Muscle layer of colon (tissue), 2 donors: ENCODE data around the gene LRR1.
"Not testable (repeated sequence)": the region's sequence is repeated elsewhere in the genome, so short reads cannot be mapped to it uniquely, and the experiment has no call there.

Source experiments
- H3K27ac ChIP-seq: one replicate; pipeline ENCODE4 v1.7.0; 2013; ENCODE audit warnings: low read depth, mild to moderate bottlenecking, low read length, moderate library complexity
- H3K27me3 ChIP-seq, 2 donors: one replicate each; pipeline ENCODE4 v1.7.0; 2013; ENCODE audit warnings: low read length in 2 of 2, mild to moderate bottlenecking in 2 of 2; ENCODE audit not compliant: insufficient read depth in 2 of 2, control insufficient read depth in 1 of 2
- H3K36me3 ChIP-seq: one replicate; pipeline ENCODE4 v1.7.0; 2013; ENCODE audit warnings: mild to moderate bottlenecking, low read length; ENCODE audit not compliant: insufficient read depth
- H3K4me1 ChIP-seq: one replicate; pipeline ENCODE4 v1.7.0; 2013; ENCODE audit warnings: mild to moderate bottlenecking, low read length; ENCODE audit not compliant: insufficient read depth
- H3K4me3 ChIP-seq, 2 donors: one replicate each; pipeline ENCODE4 v1.7.0; 2013; ENCODE audit warnings: low read length in 2 of 2, low read depth in 1 of 2, mild to moderate bottlenecking in 1 of 2, moderate library complexity in 1 of 2
- H3K9ac ChIP-seq: one replicate; pipeline ENCODE4 v1.7.0; 2013; ENCODE audit warnings: low read length
- H3K9me3 ChIP-seq: one replicate; pipeline ENCODE4 v1.7.0; 2013; ENCODE audit warnings: mild to moderate bottlenecking, low read length
- donor health status: abdominal sarcoma.
- donor health status: Adenocarcinoma of cecum.

LRR1 gene

GRCh38 chr14:49593016-49593415 is 5.7 kb upstream of the LRR1 start:
- H3K9ac ChIP-seq: no peak overlapping the region
- no peaks in the 10 kb centered on the region for H3K36me3 ChIP-seq
- no peak overlapping the region for H3K4me3 ChIP-seq
- H3K27ac ChIP-seq: no peak overlapping the region
- H3K9me3 ChIP-seq: no peaks in the 10 kb centered on the region
- H3K27me3 ChIP-seq: no peaks in the 10 kb centered on the region
- peaks cover 8% of the 10 kb centered on the region for H3K4me1 ChIP-seq

GRCh38 chr14:49594347-49595091 is 4.2 kb upstream of the LRR1 start:
- no peak overlapping the region for H3K9ac ChIP-seq
- H3K4me1 ChIP-seq: peaks cover 8% of the 10 kb centered on the region
- H3K36me3 ChIP-seq: no peaks in the 10 kb centered on the region
- no peak overlapping the region for H3K27ac ChIP-seq
- no peaks in the 10 kb centered on the region for H3K9me3 ChIP-seq
- no peaks in the 10 kb centered on the region for H3K27me3 ChIP-seq
- no peak overlapping the region for H3K4me3 ChIP-seq

- H3K9ac ChIP-seq: peak overlapping the region; percentile 97
- H3K4me1 ChIP-seq: peaks cover 8% of the 10 kb centered on the region
- H3K36me3 ChIP-seq: no peaks in the 10 kb centered on the region
- peak overlapping the region; percentile 75 to 86 for H3K4me3 ChIP-seq
- no peaks in the 10 kb centered on the region for H3K27me3 ChIP-seq
- H3K9me3 ChIP-seq: no peaks in the 10 kb centered on the region
- peak overlapping the region; percentile 97 for H3K27ac ChIP-seq
These were observed 603 bp upstream of the LRR1 start for GRCh38 chr14:49598189-49598484.

GRCh38 chr14:49607583-49607982 is 8.8 kb downstream of the LRR1 start:
- Histone ChIP-seq H3K27me3 (no peaks in the 10 kb centered on the region), H3K36me3 (no peaks in the 10 kb centered on the region), H3K27ac (no peak overlapping the region), H3K9me3 (no peaks in the 10 kb centered on the region), H3K9ac (no peak overlapping the region), H3K4me1 (no peaks in the 10 kb centered on the region), H3K4me3 (no peak overlapping the region)

- H3K9me3 ChIP-seq: no peaks in the 10 kb centered on the region
These were observed 13.5 kb downstream of the LRR1 start for GRCh38 chr14:49612251-49612650.

GRCh38 chr14:49612671-49613070 is 13.9 kb downstream of the LRR1 start:
- Histone ChIP-seq H3K4me3 (no peak overlapping the region), H3K4me1 (no peaks in the 10 kb centered on the region), H3K36me3 (no peaks in the 10 kb centered on the region), H3K9me3 (no peaks in the 10 kb centered on the region), H3K27ac (no peak overlapping the region), H3K27me3 (no peaks in the 10 kb centered on the region), H3K9ac (no peak overlapping the region)

More at GRCh38 chr14:49612251-49612650, 13.5 kb downstream of the LRR1 start:
- Histone ChIP-seq H3K27ac (no peak overlapping the region), H3K36me3 (no peaks in the 10 kb centered on the region), H3K27me3 (no peaks in the 10 kb centered on the region), H3K9ac (no peak overlapping the region), H3K4me1 (no peaks in the 10 kb centered on the region), H3K4me3 (no peak overlapping the region)

- Histone ChIP-seq H3K36me3 (peaks cover 8% of the 10 kb centered on the region), H3K9ac (no peak overlapping the region), H3K9me3 (no peaks in the 10 kb centered on the region), H3K27me3 (no peaks in the 10 kb centered on the region), H3K4me1 (peaks cover 3% of the 10 kb centered on the region), H3K4me3 (no peak overlapping the region), H3K27ac (no peak overlapping the region)
These were observed 15.5 kb downstream of the LRR1 start for GRCh38 chr14:49614196-49614595.

GRCh38 chr14:49615776-49616175 is 17.0 kb downstream of the LRR1 start:
- H3K9me3 ChIP-seq: no peaks in the 10 kb centered on the region
- no peak overlapping the region for H3K9ac ChIP-seq
- H3K4me3 ChIP-seq: no peak overlapping the region
- H3K27ac ChIP-seq: no peak overlapping the region
- H3K4me1 ChIP-seq: peaks cover 10% of the 10 kb centered on the region
- H3K27me3 ChIP-seq: no peaks in the 10 kb centered on the region
- H3K36me3 ChIP-seq: peaks cover 8% of the 10 kb centered on the region

- H3K36me3 ChIP-seq: peaks cover 8% of the 10 kb centered on the region
- H3K4me1 ChIP-seq: peaks cover 27% of the 10 kb centered on the region
- no peaks in the 10 kb centered on the region for H3K27me3 ChIP-seq
- no peaks in the 10 kb centered on the region for H3K9me3 ChIP-seq
- H3K4me3 ChIP-seq: no peak overlapping the region
- no peak overlapping the region for H3K9ac ChIP-seq
- no peak overlapping the region for H3K27ac ChIP-seq
These were observed 19.2 kb downstream of the LRR1 start for GRCh38 chr14:49617852-49618519.

GRCh38 chr14:49619273-49619672 is 20.5 kb downstream of the LRR1 start:
- peak overlapping the region; percentile 99 for H3K9ac ChIP-seq

GRCh38 chr14:49619730-49620129 is 21.0 kb downstream of the LRR1 start:
- Histone ChIP-seq H3K27me3 (no peaks in the 10 kb centered on the region), H3K4me1 (peaks cover 29% of the 10 kb centered on the region), H3K27ac (peak overlapping the region; percentile 97), H3K36me3 (peaks cover 8% of the 10 kb centered on the region), H3K9me3 (no peaks in the 10 kb centered on the region), H3K4me3 (peak overlapping the region; percentile 92 to 99), H3K9ac (peak overlapping the region; percentile 99)

More at GRCh38 chr14:49619273-49619672, 20.5 kb downstream of the LRR1 start:
- not testable (repeated sequence) for H3K36me3 ChIP-seq, H3K9me3 ChIP-seq, H3K27me3 ChIP-seq
- Histone ChIP-seq H3K27ac (peak overlapping the region; percentile 97), H3K4me3 (peak overlapping the region; percentile 92 to 99), H3K4me1 (peaks cover 29% of the 10 kb centered on the region)
